ENCODE measurements around the gene TAL2. TPM values are rescaled to one million over a fixed set of nuclear protein-coding genes. Genes with fewer than 3 reads are reported as not detected.

TAL2 gene
- total and polyA plus RNA-seq, 8 donors: 0.38 to 0.47 TPM; not detected in 6

- Histone ChIP-seq H3K36me3 (no peaks in the 10 kb centered on the region), H3K27ac (no peak overlapping the region), H3K9me3 (no peaks in the 10 kb centered on the region), H3K4me3 (no peak overlapping the region), H3K4me1 (no peaks in the 10 kb centered on the region), H3K27me3 (no peaks in the 10 kb centered on the region)
- intact Hi-C loops (cut with DNase I): loop anchor here in 2 of 3 donors (10.0 kb wide), 1 partner anchor 97 kb away; no protein-coding TSS in a partner anchor
- DNase-seq (no peak), FAIRE-seq (no peak), ATAC-seq (no peak)
- WGBS, 2 donors: 75 to 86% methylated on average over 7 of the region's 7 CpGs
- TF ChIP-seq CTCF (IDR thresholded peaks at IDR 0.05): no peak
These were observed 49.6 kb downstream of the TAL2 start for GRCh38 chr9:105711867-105712266.

- no peaks in the 10 kb centered on the region for H3K27me3 ChIP-seq
- no peak for TF ChIP-seq CTCF (IDR thresholded peaks at IDR 0.05)
- H3K9me3 ChIP-seq: no peaks in the 10 kb centered on the region
- WGBS, 2 donors: 35 to 37% methylated on average over 1 of the region's 1 CpG
- no peak overlapping the region for H3K27ac ChIP-seq
- intact Hi-C loops (cut with DNase I): loop anchor here in 2 of 3 donors (10.0 kb wide), 1 partner anchor 97 kb away; no protein-coding TSS in a partner anchor
- H3K36me3 ChIP-seq: no peaks in the 10 kb centered on the region
- H3K4me3 ChIP-seq: no peak overlapping the region
- DNase-seq (no peak), ATAC-seq (no peak), FAIRE-seq (no peak)
- no peaks in the 10 kb centered on the region for H3K4me1 ChIP-seq
These were observed 50.0 kb downstream of the TAL2 start for GRCh38 chr9:105712297-105712696.

Other genes starting within 250 kb of the TAL2 start
- gene FSD1L, start 214.4 kb upstream of the TAL2 start, total RNA-seq: 1 to 10 TPM; 1.5 to 8.2 (median 2.7) TPM
- 1 to 10 TPM; 1.4 to 2.7 TPM for gene FSD1L, start 214.4 kb upstream of the TAL2 start, polyA plus RNA-seq
- 10 to 100 TPM in 1 of 6 donors, 1 to 10 TPM in 5; 5.8 to 10.6 (median 7.7) TPM for gene FKTN, start 104.3 kb upstream of the TAL2 start, total RNA-seq
- gene FKTN, start 104.3 kb upstream of the TAL2 start, polyA plus RNA-seq: 1 to 10 TPM; 3.7 to 8.6 TPM
- 1 to 10 TPM; 3.0 to 5.8 (median 5.1) TPM for gene TMEM38B, start 32.1 kb downstream of the TAL2 start, total RNA-seq
- 1 to 10 TPM; 1.4 to 3.6 TPM for gene TMEM38B, start 32.1 kb downstream of the TAL2 start, polyA plus RNA-seq

Data from pancreas (tissue), 10 donors.